Measurements from ENCODE around the gene FOSB. TPM values are rescaled to one million over a fixed set of nuclear protein-coding genes. Genes with fewer than 3 reads are reported as not detected.

The FOSB gene
- total and polyA plus RNA-seq, 9 of the 15 experiments (the other 6 are each of a cell fraction or from before 2014, with no cell fraction given): 0.11 to 2.7 (median 0.73) TPM

- H3K4me2 ChIP-seq (ENCODE audit: insufficient read depth, low read length): peak overlapping the region; percentile 99
- no peaks in the 10 kb centered on the region for H3K36me3 ChIP-seq (ENCODE audit: control insufficient read depth, insufficient read depth, low read length)
- peak overlapping the region; percentile 88 for H3K4me3 ChIP-seq
- H3K4me1 ChIP-seq (replicated peaks in 1 of 2; ENCODE audit: control insufficient read depth in 2 of 2, insufficient read depth in 2 of 2, low read length in 2 of 2): peaks cover 16 to 49% of the 10 kb centered on the region in 2 experiments; a peak in 4 of 5 replicates
- intact Hi-C loops (cut with micrococcal nuclease) (no loop called here), in situ Hi-C loops (cut with MboI) (no loop called here)
- FAIRE-seq (peak; percentile 23), ATAC-seq (peak; percentile 3), DNase-seq (ENCODE audit: extremely low read depth in 1 of 4, low spot score in 3 of 4) (peak; percentile 30 to 61 (median 53))
- H3K9ac ChIP-seq (ENCODE audit: insufficient read depth in 1 of 2, low read depth in 2 of 2, low read length in 2 of 2): peak overlapping the region; percentile 87 to 97
- no peaks in the 10 kb centered on the region for H4K20me1 ChIP-seq (replicated peaks; ENCODE audit: control insufficient read depth, insufficient read depth, low read length)
- peak overlapping the region; percentile 88 for H3K27ac ChIP-seq (ENCODE audit: extremely low read depth, low read depth, low read length)
- H3K27me3 ChIP-seq (ENCODE audit: control insufficient read depth in 2 of 2, insufficient read depth in 2 of 2, low read length in 2 of 2): no peaks in the 10 kb centered on the region
- CTCF ChIA-PET (ENCODE audit: low intra/inter-chr PET ratio): no interaction called here
- BruUV-seq (replicated peaks): no TSS peak
- H3K9me1 ChIP-seq (ENCODE audit: control insufficient read depth, insufficient read depth, low read length): no peaks in the 10 kb centered on the region
- peak overlapping the region; percentile 98 for H2AFZ ChIP-seq (ENCODE audit: low read depth, low read length)
- no peaks in the 10 kb centered on the region for H3K79me2 ChIP-seq (ENCODE audit: control insufficient read depth, insufficient read depth, low read length)
- WGBS (ENCODE audit: insufficient coverage, low coverage, missing lambda C conversion rate): 35% methylated on average over 32 of the region's 33 CpGs
- H3K9me3 ChIP-seq (replicated peaks; ENCODE audit: control insufficient read depth, insufficient read depth, low read depth, low read length): no peaks in the 10 kb centered on the region
- POLR2A ChIA-PET: interaction anchor here (0.6 to 4.1 kb wide), 10 partner anchors 8 to 268 kb away, joined by 3 to 51 read pairs (median 7); no protein-coding TSS in a partner anchor
- TF ChIP-seq CAMTA2 (CRISPR knock-in tag; conservative IDR thresholded peaks at IDR 0.05) (no peak), MCM5 (IDR thresholded peaks at IDR 0.05; ENCODE audit: low read depth) (no peak), HINFP (tag; conservative IDR thresholded peaks at IDR 0.05; ENCODE audit: low read depth) (no peak), POU5F1 (IDR thresholded peaks at IDR 0.05; ENCODE audit: borderline replicate concordance, low read depth, low read length, partially characterized antibody) (no peak), MCM3 (IDR thresholded peaks at IDR 0.05) (no peak), NCOA6 (IDR thresholded peaks at IDR 0.05) (no peak), ARID4B (CRISPR knock-in tag; IDR thresholded peaks at IDR 0.05) (no peak), GATA2 (CRISPR knock-in tag; IDR thresholded peaks at IDR 0.05) (no peak), PYGO2 (tag; IDR thresholded peaks at IDR 0.05) (no peak), ZBTB12 (CRISPR knock-in tag; IDR thresholded peaks at IDR 0.05) (no peak), SIX5 (IDR thresholded peaks at IDR 0.05; ENCODE audit: borderline replicate concordance in 1 of 2, insufficient read depth in 1 of 2, low read depth in 1 of 2, low read length in 2 of 2) (no peak), NR2F6 (CRISPR knock-in tag; IDR thresholded peaks at IDR 0.05) (no peak), ZNF133 (CRISPR knock-in tag; IDR thresholded peaks at IDR 0.05) (no peak), NR4A1 (CRISPR knock-in tag; IDR thresholded peaks at IDR 0.05) (no peak), NR4A1 (tag; IDR thresholded peaks at IDR 0.05) (no peak)
These were observed 2.4 kb downstream of the FOSB start for GRCh38 chr19:45469945-45470761.
